ENCODE results near the gene FCHSD1. TPM values are rescaled to one million over a fixed set of nuclear protein-coding genes. Genes with fewer than 3 reads are reported as not detected.

The FCHSD1 gene
- total RNA-seq, 1 donor: 22.4 TPM

DNA sequence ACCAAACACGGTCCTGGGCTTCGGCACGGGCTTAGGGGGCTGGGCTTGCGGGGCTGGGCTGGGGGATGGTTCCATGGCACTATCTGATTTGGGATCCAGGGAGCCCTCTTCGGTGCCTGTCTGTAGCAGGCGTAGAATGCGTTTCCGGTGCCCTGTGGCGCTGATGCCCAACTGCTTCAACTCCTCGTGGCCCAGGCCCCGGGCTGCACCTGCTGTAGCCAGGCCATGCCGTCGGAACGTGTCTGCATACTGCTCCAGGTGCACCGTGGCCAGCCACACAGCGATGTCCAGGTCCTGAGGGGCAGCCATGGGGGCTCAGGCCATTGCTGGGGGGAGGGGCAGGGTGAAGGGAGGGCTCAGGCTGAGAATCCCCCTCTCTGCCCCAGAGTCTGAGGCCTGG lies 29.0 kb upstream of the FCHSD1 start:
- DNase-seq (ENCODE audit: insufficient read length, low spot score, missing footprints): peak; percentile 41
- Histone ChIP-seq H2AFZ (ENCODE audit: low read length) (no peak overlapping the region), H3K27me3 (ENCODE audit: insufficient read depth, low read length) (no peaks in the 10 kb centered on the region), H3K4me3 (ENCODE audit: insufficient read depth, low read length) (no peak overlapping the region), H3K27ac (ENCODE audit: low read depth, low read length) (peak overlapping the region; percentile 60), H3K79me2 (ENCODE audit: insufficient read depth, low read length) (no peaks in the 10 kb centered on the region), H3K4me2 (ENCODE audit: insufficient read depth, low read length) (no peak overlapping the region), H3K9me3 (ENCODE audit: low read depth, low read length) (no peaks in the 10 kb centered on the region), H4K20me1 (ENCODE audit: insufficient read depth, low read length) (no peaks in the 10 kb centered on the region), H3K36me3 (ENCODE audit: insufficient read depth, low read length) (no peaks in the 10 kb centered on the region), H3K4me1 (ENCODE audit: insufficient read depth, low read length) (peaks cover 15% of the 10 kb centered on the region)
- TF ChIP-seq, protein P1, sequence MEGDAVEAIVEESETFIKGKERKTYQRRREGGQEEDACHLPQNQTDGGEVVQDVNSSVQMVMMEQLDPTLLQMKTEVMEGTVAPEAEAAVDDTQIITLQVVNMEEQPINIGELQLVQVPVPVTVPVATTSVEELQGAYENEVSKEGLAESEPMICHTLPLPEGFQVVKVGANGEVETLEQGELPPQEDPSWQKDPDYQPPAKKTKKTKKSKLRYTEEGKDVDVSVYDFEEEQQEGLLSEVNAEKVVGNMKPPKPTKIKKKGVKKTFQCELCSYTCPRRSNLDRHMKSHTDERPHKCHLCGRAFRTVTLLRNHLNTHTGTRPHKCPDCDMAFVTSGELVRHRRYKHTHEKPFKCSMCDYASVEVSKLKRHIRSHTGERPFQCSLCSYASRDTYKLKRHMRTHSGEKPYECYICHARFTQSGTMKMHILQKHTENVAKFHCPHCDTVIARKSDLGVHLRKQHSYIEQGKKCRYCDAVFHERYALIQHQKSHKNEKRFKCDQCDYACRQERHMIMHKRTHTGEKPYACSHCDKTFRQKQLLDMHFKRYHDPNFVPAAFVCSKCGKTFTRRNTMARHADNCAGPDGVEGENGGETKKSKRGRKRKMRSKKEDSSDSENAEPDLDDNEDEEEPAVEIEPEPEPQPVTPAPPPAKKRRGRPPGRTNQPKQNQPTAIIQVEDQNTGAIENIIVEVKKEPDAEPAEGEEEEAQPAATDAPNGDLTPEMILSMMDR (IDR thresholded peaks at IDR 0.05; ENCODE audit: extremely low read depth, low read depth, low read length): no peak

DNA sequence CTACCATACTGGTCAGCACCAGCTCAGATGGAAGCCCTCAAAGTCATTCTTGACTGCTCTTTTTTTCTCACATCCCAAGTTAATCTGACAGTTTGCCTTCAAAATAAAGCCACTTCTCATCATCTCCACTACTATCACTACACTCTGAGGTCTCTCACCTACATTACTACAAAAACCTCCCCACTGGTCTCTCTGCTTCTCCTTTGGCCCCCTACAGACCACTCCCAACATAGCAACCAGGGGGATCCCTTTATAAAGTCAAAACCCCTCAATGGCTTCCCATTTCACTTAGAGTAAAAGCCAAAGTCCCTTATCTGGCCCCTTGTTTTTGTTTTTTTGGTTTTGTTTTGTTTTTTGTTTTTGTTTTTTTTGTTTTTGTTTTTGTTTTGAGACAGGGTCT lies 26.2 kb upstream of the FCHSD1 start:
- Histone ChIP-seq H3K27ac (ENCODE audit: low read depth, low read length) (no peak overlapping the region), H3K4me1 (ENCODE audit: insufficient read depth, low read length) (peaks cover 15% of the 10 kb centered on the region), H3K27me3 (ENCODE audit: insufficient read depth, low read length) (no peaks in the 10 kb centered on the region), H3K4me2 (ENCODE audit: insufficient read depth, low read length) (no peak overlapping the region), H2AFZ (ENCODE audit: low read length) (no peak overlapping the region), H4K20me1 (ENCODE audit: insufficient read depth, low read length) (no peaks in the 10 kb centered on the region), H3K9me3 (ENCODE audit: low read depth, low read length) (no peaks in the 10 kb centered on the region), H3K36me3 (ENCODE audit: insufficient read depth, low read length) (peaks cover 1% of the 10 kb centered on the region), H3K79me2 (ENCODE audit: insufficient read depth, low read length) (no peaks in the 10 kb centered on the region), H3K4me3 (ENCODE audit: insufficient read depth, low read length) (no peak overlapping the region)
- TF ChIP-seq, protein P1 (IDR thresholded peaks at IDR 0.05; ENCODE audit: extremely low read depth, low read depth, low read length): peak; percentile 16
- no peak for DNase-seq (ENCODE audit: insufficient read length, low spot score, missing footprints)

DNA sequence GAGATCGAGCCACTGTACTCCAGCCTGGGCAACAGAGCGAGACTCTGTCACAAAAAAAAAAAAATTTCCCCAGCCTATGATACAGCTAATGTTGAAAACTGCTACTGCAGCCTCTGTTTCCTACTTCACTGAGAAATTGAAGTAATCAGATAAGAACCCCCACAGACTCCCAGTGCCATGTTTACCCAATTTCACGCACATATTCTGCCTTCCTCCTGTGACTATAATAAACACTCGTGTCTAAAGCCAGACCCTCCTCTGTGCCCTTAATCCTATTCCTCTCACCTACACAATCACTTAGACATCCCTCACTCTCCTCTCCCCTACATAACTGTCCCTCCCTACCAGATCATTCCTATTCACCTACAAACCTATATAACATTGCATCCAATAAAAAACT lies 24.5 kb upstream of the FCHSD1 start:
- no peak overlapping the region for H3K27ac ChIP-seq (ENCODE audit: low read depth, low read length)
- H3K79me2 ChIP-seq (ENCODE audit: insufficient read depth, low read length): no peaks in the 10 kb centered on the region
- peaks cover 2% of the 10 kb centered on the region for H3K36me3 ChIP-seq (ENCODE audit: insufficient read depth, low read length)
- no peaks in the 10 kb centered on the region for H3K9me3 ChIP-seq (ENCODE audit: low read depth, low read length)
- DNase-seq (ENCODE audit: insufficient read length, low spot score, missing footprints): peak; percentile 38
- peaks cover 3% of the 10 kb centered on the region for H3K4me1 ChIP-seq (ENCODE audit: insufficient read depth, low read length)
- H3K4me2 ChIP-seq (ENCODE audit: insufficient read depth, low read length): no peak overlapping the region
- H3K27me3 ChIP-seq (ENCODE audit: insufficient read depth, low read length): no peaks in the 10 kb centered on the region
- no peak overlapping the region for H3K4me3 ChIP-seq (ENCODE audit: insufficient read depth, low read length)
- TF ChIP-seq, protein P1 (IDR thresholded peaks at IDR 0.05; ENCODE audit: extremely low read depth, low read depth, low read length): no peak
- H4K20me1 ChIP-seq (ENCODE audit: insufficient read depth, low read length): no peaks in the 10 kb centered on the region
- H2AFZ ChIP-seq (ENCODE audit: low read length): no peak overlapping the region

DNA sequence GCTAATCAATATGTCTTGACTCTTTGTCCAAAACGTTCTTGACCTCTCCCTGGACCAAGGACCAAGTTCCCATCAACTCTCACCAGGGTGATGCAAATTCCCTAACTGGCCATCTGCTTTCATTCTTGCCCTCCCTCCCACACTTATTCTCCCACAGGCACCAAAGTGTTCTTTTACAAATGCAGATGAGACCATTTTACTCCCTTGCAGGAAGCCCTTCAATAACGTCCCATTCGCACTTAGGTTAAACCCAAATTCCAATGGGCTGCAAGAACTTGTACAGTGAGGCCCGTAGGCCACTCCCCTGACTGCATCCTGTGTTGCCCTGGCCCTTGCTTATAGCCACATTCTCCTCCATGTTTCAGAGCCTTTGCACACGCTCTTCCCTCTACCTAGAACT lies 23.5 kb upstream of the FCHSD1 start:
- no peaks in the 10 kb centered on the region for H3K79me2 ChIP-seq (ENCODE audit: insufficient read depth, low read length)
- H3K4me2 ChIP-seq (ENCODE audit: insufficient read depth, low read length): no peak overlapping the region
- peaks cover 2% of the 10 kb centered on the region for H3K36me3 ChIP-seq (ENCODE audit: insufficient read depth, low read length)
- TF ChIP-seq, protein P1 (IDR thresholded peaks at IDR 0.05; ENCODE audit: extremely low read depth, low read depth, low read length): no peak
- no peak overlapping the region for H3K27ac ChIP-seq (ENCODE audit: low read depth, low read length)
- H3K9me3 ChIP-seq (ENCODE audit: low read depth, low read length): no peaks in the 10 kb centered on the region
- H3K4me3 ChIP-seq (ENCODE audit: insufficient read depth, low read length): no peak overlapping the region
- no peaks in the 10 kb centered on the region for H4K20me1 ChIP-seq (ENCODE audit: insufficient read depth, low read length)
- peak; percentile 59 for DNase-seq (ENCODE audit: insufficient read length, low spot score, missing footprints)
- no peaks in the 10 kb centered on the region for H3K4me1 ChIP-seq (ENCODE audit: insufficient read depth, low read length)
- H3K27me3 ChIP-seq (ENCODE audit: insufficient read depth, low read length): no peaks in the 10 kb centered on the region
- no peak overlapping the region for H2AFZ ChIP-seq (ENCODE audit: low read length)

Measured in osteoblast (primary cell).